ENCODE measurements around the gene LMTK3. TPM values are rescaled to one million over a fixed set of nuclear protein-coding genes. Genes with fewer than 3 reads are reported as not detected.

LMTK3 gene
- total RNA-seq, 1 donor from 2014 or later: 3.0 TPM

- peak; percentile 81 for DNase-seq (ENCODE audit: low spot score)
- intact Hi-C loops (cut with DNase I): loop anchor here (5.0 kb wide), 1 partner anchor 43 kb away; the partner anchor contains the start of gene CYTH2
Observed at GRCh38 chr19:48510421-48511268, 990 bp downstream of the LMTK3 start.

GRCh38 chr19:48509467-48510194 is 2.0 kb downstream of the LMTK3 start:
- no peak for DNase-seq (ENCODE audit: low spot score)
- intact Hi-C loops (cut with DNase I): loop anchor here (5.0 kb wide), 2 partner anchors 42 to 78 kb away; partner anchors contain the start of gene CYTH2

GRCh38 chr19:48508729-48509411 is 2.8 kb downstream of the LMTK3 start:
- intact Hi-C loops (cut with DNase I): loop anchor here (5.0 kb wide), 1 partner anchor 78 kb away; no protein-coding TSS in a partner anchor
- no peak for DNase-seq (ENCODE audit: low spot score)

GRCh38 chr19:48507911-48508439 is 3.7 kb downstream of the LMTK3 start:
- no peak for DNase-seq (ENCODE audit: low spot score)
- intact Hi-C loops (cut with DNase I): loop anchor here (5.0 kb wide), 1 partner anchor 79 kb away; no protein-coding TSS in a partner anchor

- DNase-seq (ENCODE audit: low spot score): no peak
- intact Hi-C loops (cut with DNase I): loop anchor here (5.0 kb wide), 1 partner anchor 81 kb away; no protein-coding TSS in a partner anchor
Observed at GRCh38 chr19:48506138-48506733, 5.4 kb downstream of the LMTK3 start.

- no peak for DNase-seq (ENCODE audit: low spot score)
- intact Hi-C loops (cut with DNase I): no loop called here
Observed at GRCh38 chr19:48502350-48503018, 9.2 kb downstream of the LMTK3 start.

- no peak for DNase-seq (ENCODE audit: low spot score)
- intact Hi-C loops (cut with DNase I): no loop called here
Observed at GRCh38 chr19:48501494-48502349, 9.9 kb downstream of the LMTK3 start.

- DNase-seq (ENCODE audit: low spot score): no peak
- intact Hi-C loops (cut with DNase I): no loop called here
Observed at GRCh38 chr19:48500830-48501493, 10.7 kb downstream of the LMTK3 start.

GRCh38 chr19:48499316-48500090 is 12.1 kb downstream of the LMTK3 start:
- DNase-seq (ENCODE audit: low spot score): no peak
- intact Hi-C loops (cut with DNase I): no loop called here

- intact Hi-C loops (cut with DNase I): no loop called here
- DNase-seq (ENCODE audit: low spot score): no peak
Observed at GRCh38 chr19:48498595-48499311, 12.9 kb downstream of the LMTK3 start.

GRCh38 chr19:48497728-48498594 is 13.7 kb downstream of the LMTK3 start:
- intact Hi-C loops (cut with DNase I): no loop called here
- no peak for DNase-seq (ENCODE audit: low spot score)

- no peak for DNase-seq (ENCODE audit: low spot score)
- intact Hi-C loops (cut with DNase I): no loop called here
Observed at GRCh38 chr19:48496959-48497727, 14.5 kb downstream of the LMTK3 start.

GRCh38 chr19:48495396-48495795 is 16.2 kb downstream of the LMTK3 start:
- intact Hi-C loops (cut with DNase I): no loop called here
- no peak for DNase-seq (ENCODE audit: low spot score)

- DNase-seq (ENCODE audit: low spot score): no peak
- intact Hi-C loops (cut with DNase I): no loop called here
Observed at GRCh38 chr19:48493718-48494401, 17.8 kb downstream of the LMTK3 start.
